ENCODE data around the gene KRTAP4-11.

GRCh38 chr17:41133880-41134735, 15.9 kb upstream of the KRTAP4-11 start:
- TF ChIP-seq EZH2 (IDR thresholded peaks at IDR 0.05; ENCODE audit: low read length, missing control alignments), result no peak
- no peak for TF ChIP-seq CTCF (conservative IDR thresholded peaks at IDR 0.05 in 1 of 2, IDR thresholded peaks at IDR 0.05 in 1 of 2; ENCODE audit: low read depth in 1 of 2, low read length in 2 of 2)
